NCI-H146 treated with DMSO at 0.1 percent for 48 hours (cell line): ENCODE data around the gene CASD1.

ENCODE experiments used
- DNase-seq: peaks from one replicate; lab custom pipeline; 2025; ENCODE audit not compliant: unreplicated experiment; lab: John Stamatoyannopoulos, UW

Gene CASD1

DNA sequence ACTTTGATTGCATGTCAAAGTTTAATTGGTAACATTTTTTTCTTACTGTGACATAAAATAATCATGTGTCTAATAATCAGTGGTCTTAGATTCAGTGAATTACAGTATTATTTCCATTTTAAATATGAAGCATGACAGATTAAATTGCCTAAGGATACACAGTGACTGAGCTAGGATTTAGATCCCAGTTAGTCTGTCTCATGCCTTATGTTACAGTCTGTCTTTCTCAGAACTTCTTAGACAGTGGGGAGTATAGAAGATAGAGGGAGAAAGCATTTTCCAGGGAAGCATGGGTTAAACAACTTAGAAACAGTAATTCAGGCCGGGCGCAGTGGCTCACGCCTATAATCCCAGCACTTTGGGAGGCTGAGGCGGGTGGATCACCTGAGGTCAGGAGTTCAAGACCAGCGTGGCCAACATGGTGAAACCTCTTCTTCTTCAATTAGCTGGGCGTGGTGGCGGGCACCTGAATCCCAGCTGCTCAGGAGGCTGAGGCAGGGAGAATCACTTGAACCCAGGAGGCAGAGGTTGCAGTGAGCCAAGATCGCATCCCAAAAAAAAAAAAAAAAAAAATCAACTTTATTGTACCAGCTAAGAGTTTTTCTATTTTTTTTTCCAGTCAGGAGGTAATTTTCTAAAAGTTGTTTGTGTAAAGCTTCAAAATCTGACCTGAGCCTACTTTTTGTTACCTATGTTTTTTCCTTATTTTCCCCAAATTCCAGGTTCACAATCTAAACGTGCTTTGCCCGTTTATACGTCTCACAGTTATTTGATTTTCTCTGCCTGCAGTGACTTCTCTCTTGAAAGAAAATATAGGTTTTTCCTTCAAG lies 3.3 kb downstream of the CASD1 start:
- DNase-seq: no peak

- DNase-seq: no peak
Observed at GRCh38 chr7:94513565-94513860, 3.9 kb downstream of the CASD1 start.

- DNase-seq: no peak
Observed at GRCh38 chr7:94514140-94514889, 4.7 kb downstream of the CASD1 start.

- DNase-seq: no peak
Observed at GRCh38 chr7:94514917-94515316, 5.3 kb downstream of the CASD1 start.

DNA sequence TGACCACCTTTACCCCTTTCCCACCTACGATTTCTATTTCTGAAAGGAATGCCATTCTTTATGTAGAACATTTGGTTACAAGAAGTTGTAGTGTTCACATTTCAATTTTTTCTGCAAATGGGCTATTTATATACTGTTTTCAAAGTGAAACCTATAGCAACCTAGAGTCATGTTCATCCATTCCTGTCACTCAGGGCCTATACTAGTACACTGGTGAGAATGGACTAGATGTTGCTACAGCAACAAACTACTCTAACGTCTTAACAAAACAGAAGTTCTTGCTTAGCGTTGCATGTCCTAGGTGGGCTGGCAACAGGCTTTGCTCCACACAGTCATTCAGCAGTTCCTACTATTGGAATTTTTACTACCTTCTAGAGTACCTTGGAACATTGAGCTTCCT lies 16.3 kb downstream of the CASD1 start:
- DNase-seq: no peak

DNA sequence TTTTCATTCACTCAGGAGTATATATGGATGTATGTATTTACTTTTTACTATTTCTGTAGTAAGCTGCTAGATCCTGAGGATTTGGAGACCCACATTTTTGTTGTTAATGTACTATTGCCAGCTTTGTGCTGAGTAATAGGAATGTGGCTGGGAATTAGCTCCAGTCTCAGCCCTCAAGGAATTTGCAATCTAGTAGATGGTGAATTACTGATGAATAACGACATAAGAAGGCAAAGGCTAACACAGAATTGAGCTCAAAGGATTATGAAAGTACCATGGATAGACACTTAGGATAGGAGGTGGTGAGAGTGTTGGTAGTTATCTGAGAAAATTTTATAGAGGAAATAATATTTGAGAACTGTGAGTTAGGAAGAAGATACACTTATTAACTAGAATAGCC lies 19.9 kb downstream of the CASD1 start:
- no peak for DNase-seq

- no peak for DNase-seq
Observed at GRCh38 chr7:94530109-94530508, 20.5 kb downstream of the CASD1 start.

GRCh38 chr7:94532676-94533075 lies 23.1 kb downstream of the CASD1 start:
- DNase-seq: no peak

- no peak for DNase-seq
Observed at GRCh38 chr7:94540428-94540827, 30.8 kb downstream of the CASD1 start.

GRCh38 chr7:94547126-94547525 lies 37.5 kb downstream of the CASD1 start:
- no peak for DNase-seq

DNA sequence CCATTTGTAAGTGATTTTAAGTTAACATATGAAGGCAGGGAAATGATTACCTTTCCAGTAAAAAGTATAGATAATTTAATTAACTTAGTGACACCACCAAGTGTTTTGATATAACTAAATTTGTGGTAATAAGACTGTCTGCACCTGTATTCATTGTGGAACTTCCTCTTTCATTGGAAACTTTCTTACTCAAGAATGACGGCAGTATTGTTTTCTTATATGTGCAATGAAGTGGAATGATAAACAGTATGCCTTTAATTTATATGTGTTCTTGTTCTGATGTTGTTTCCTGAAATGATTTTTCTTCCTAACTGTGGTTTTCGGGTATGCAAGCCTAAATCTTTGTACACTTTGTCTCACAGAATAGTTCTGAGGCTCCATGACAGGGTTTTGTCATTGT lies 46.4 kb downstream of the CASD1 start:
- no peak for DNase-seq

DNA sequence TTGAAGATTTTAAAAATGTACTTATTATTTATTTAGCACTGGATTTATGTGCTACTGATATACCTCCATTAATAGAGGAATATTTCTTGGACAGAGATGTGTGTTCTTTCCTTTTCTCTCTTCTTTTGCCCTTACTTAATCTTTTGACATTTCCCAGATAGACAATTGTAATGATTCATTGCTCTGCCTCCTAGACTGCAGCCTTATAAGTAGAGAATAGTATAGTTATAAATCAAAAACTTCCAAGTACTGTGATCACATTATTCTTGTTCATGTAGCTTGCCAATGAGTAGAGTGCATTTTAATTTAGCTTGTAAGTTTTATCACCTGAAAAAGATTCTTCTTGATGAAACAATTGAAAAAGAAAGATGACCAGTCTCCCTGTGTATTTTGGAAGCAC lies 47.6 kb downstream of the CASD1 start:
- no peak for DNase-seq

DNA sequence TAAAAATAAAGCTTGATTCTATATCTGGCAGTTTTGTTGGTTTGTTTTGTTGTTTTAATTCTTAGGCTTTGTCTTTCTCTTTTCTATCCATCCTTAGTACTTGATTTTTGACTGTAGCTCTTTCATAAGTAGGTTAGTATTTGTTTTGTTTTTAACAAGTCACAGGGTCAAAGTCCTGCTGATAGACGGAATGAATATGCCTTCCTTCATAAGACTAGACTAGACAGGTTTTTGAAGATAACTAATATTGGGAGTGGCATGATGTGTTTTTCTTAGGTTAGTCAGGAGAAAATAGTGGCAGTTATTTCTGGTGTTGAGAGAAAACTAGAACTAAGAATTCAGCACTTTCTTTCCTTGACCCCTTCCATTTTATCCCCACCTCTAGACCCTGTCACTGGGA lies 50.4 kb downstream of the CASD1 start:
- DNase-seq: no peak

GRCh38 chr7:94561841-94562514 lies 52.4 kb downstream of the CASD1 start:
- no peak for DNase-seq

GRCh38 chr7:94562525-94562924 lies 52.9 kb downstream of the CASD1 start:
- DNase-seq: no peak

DNA sequence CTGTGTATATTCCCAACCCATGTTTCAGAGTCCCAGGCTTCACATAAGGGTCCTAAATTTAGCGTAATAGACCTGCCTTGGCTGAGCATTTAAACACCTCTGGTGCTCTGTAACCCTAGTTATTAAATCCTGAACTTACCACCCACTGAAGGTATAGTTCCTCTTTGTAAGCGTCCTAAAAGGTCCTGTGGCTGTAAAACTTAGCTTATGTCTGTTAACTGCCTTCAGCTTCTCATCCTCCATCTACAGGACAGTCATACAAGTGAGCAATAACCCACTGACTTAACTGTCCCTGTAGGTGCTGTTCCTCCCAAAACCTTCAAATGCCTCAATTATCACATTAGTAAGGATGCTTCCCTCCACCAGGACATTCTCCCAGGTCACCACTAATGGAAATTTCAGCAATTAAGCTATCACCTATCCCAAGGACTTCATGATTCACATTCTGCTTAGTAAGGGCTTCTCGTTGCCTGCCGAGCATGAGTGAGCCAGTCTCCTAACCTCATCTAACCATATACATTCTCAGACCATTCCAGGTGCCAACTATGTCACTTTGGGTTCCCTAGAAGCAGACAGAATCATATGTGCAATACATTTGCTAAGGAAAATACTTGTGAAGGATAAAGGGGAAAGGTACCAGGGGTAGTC lies 55.8 kb downstream of the CASD1 start:
- no peak for DNase-seq

GRCh38 chr7:94567396-94567795 lies 57.8 kb downstream of the CASD1 start:
- no peak for DNase-seq

GRCh38 chr7:94571816-94572215 lies 62.2 kb downstream of the CASD1 start:
- no peak for DNase-seq

DNA sequence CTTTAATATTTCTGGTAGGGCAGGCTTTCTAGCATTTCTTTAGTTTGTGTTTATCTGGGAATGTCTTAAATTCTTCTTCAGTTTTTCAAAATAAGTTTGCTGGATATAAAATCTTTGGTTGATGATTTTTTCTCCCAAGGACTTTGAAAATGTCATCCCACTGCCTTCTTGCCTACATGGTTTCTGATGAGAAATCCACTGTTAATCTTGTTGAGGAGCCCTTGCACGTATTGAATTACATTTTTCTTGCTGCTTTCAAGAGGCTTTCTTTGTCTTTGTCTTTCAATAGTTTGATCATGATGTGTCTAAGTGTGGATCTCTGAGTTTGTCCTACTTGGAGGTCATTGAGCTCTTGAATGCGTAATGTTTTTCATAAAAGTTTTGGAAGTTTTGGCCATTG lies 66.0 kb downstream of the CASD1 start:
- no peak for DNase-seq

- no peak for DNase-seq
Observed at GRCh38 chr7:94576316-94576715, 66.7 kb downstream of the CASD1 start.

- DNase-seq: no peak
Observed at GRCh38 chr7:94577357-94577756, 67.7 kb downstream of the CASD1 start.

GRCh38 chr7:94578614-94579013 lies 69.0 kb downstream of the CASD1 start:
- no peak for DNase-seq
